A673 (cell line): ENCODE results near the gene CHPF2.

ENCODE experiments used
- EZH2 ChIP-seq: fragments of 200-600 bp; sonication (generic); IDR thresholded peaks from 2 replicates; pipeline ENCODE4 v1.6.1; 2017; ENCODE audit warnings: borderline replicate concordance, low read depth, mild to moderate bottlenecking, mixed read lengths, antibody characterized with exemption, low read length; ENCODE audit not compliant: poor library complexity, severe bottlenecking
- TF ChIP-seq, protein P1 (sequence below): fragments of 300-800, 200-600 bp; sonication (generic); conservative IDR thresholded peaks from 2 replicates; pipeline ENCODE4 v1.5.1; 2017; ENCODE audit warnings: low read depth, mild to moderate bottlenecking, antibody characterized with exemption, low read length, moderate library complexity, mixed read lengths

DNA sequence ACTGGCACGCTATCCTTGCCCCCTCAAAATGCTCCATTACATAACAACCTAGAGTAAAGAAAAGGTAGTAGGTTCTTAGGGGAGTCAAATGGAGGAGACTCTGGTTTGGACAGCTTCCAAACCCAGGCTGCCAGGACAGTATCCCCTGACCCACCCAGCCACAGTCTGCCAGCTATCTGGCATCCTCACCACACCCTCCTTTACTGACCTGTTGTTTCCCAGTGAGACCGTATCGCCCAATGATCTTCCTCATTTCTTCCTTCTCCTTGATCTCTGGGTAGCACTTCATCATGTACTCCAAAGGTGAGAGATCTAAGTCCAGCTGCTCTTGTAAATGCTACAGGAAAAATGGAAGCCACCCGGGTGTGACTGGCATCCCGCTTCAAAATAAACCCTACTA lies 16.9 kb upstream of the CHPF2 start:
- TF ChIP-seq, protein P1, sequence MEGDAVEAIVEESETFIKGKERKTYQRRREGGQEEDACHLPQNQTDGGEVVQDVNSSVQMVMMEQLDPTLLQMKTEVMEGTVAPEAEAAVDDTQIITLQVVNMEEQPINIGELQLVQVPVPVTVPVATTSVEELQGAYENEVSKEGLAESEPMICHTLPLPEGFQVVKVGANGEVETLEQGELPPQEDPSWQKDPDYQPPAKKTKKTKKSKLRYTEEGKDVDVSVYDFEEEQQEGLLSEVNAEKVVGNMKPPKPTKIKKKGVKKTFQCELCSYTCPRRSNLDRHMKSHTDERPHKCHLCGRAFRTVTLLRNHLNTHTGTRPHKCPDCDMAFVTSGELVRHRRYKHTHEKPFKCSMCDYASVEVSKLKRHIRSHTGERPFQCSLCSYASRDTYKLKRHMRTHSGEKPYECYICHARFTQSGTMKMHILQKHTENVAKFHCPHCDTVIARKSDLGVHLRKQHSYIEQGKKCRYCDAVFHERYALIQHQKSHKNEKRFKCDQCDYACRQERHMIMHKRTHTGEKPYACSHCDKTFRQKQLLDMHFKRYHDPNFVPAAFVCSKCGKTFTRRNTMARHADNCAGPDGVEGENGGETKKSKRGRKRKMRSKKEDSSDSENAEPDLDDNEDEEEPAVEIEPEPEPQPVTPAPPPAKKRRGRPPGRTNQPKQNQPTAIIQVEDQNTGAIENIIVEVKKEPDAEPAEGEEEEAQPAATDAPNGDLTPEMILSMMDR, result no peak
- no peak for TF ChIP-seq EZH2
